ENCODE results near the gene RCOR2.
A peak's percentile ranks its signal among the peaks of the same experiment; 100 is the strongest.

Gene RCOR2

GRCh38 chr11:63907063-63907462 lies 9.9 kb downstream of the RCOR2 start:
- no peak for DNase-seq

GRCh38 chr11:63906585-63906984 lies 10.4 kb downstream of the RCOR2 start:
- DNase-seq, result peak; percentile 44

GRCh38 chr11:63906087-63906486 lies 10.9 kb downstream of the RCOR2 start:
- DNase-seq, result no peak

- DNase-seq, result no peak
These were observed 11.8 kb downstream of the RCOR2 start for GRCh38 chr11:63905179-63905578.

- DNase-seq, result no peak
These were observed 12.2 kb downstream of the RCOR2 start for GRCh38 chr11:63904743-63905142.

GRCh38 chr11:63903884-63904283 lies 13.1 kb downstream of the RCOR2 start:
- no peak for DNase-seq

- DNase-seq, result no peak
These were observed 15.3 kb downstream of the RCOR2 start for GRCh38 chr11:63901660-63902059.

GRCh38 chr11:63897459-63898146 lies 19.4 kb downstream of the RCOR2 start:
- no peak for DNase-seq

- no peak for DNase-seq
These were observed 20.9 kb downstream of the RCOR2 start for GRCh38 chr11:63896071-63896470.

GRCh38 chr11:63893355-63893754 lies 23.6 kb downstream of the RCOR2 start:
- DNase-seq, result no peak

- no peak for DNase-seq
These were observed 24.7 kb downstream of the RCOR2 start for GRCh38 chr11:63892228-63892627.

GRCh38 chr11:63890368-63890767 lies 26.6 kb downstream of the RCOR2 start:
- no peak for DNase-seq

GRCh38 chr11:63889344-63889743 lies 27.6 kb downstream of the RCOR2 start:
- DNase-seq, result no peak

- peak; percentile 61 for DNase-seq
These were observed 28.5 kb downstream of the RCOR2 start for GRCh38 chr11:63888170-63889086.

GRCh38 chr11:63887386-63887999 lies 29.5 kb downstream of the RCOR2 start:
- no peak for DNase-seq

GRCh38 chr11:63884196-63884932 lies 32.6 kb downstream of the RCOR2 start:
- DNase-seq, result no peak

GRCh38 chr11:63883791-63884190 lies 33.2 kb downstream of the RCOR2 start:
- DNase-seq, result no peak

GRCh38 chr11:63882555-63883242 lies 34.3 kb downstream of the RCOR2 start:
- no peak for DNase-seq

GRCh38 chr11:63880403-63880790 lies 36.6 kb downstream of the RCOR2 start:
- DNase-seq, result no peak

- no peak for DNase-seq
These were observed 37.2 kb downstream of the RCOR2 start for GRCh38 chr11:63879598-63880402.

GRCh38 chr11:63877658-63878241 lies 39.2 kb downstream of the RCOR2 start:
- DNase-seq, result no peak

Measured in stimulated activated CD4-positive, alpha-beta T cell treated with anti-CD3 and anti-CD28 coated beads, Interleukin-1b, Interleukin-23, amount 100 ng/mL, for 48 hours (primary cell).